Skin of body (tissue), 2 donors: Measurements from ENCODE around the gene GSE1. TPM values are rescaled to one million over a fixed set of nuclear protein-coding genes. Genes with fewer than 3 reads are reported as not detected.

Source experiments
- DNase-seq: peaks from one replicate; lab custom pipeline; 2025; lab: John Stamatoyannopoulos, UW
- total RNA-seq: library from RNA; depleted of rRNA; stranded (reverse); fragments of >200 nt; gene quantifications from one replicate; pipeline ENCODE4 v1.2.3, GENCODE V29; 2014

Gene GSE1
- total RNA-seq, 1 donor from 2014 or later = 57.6 TPM

DNA sequence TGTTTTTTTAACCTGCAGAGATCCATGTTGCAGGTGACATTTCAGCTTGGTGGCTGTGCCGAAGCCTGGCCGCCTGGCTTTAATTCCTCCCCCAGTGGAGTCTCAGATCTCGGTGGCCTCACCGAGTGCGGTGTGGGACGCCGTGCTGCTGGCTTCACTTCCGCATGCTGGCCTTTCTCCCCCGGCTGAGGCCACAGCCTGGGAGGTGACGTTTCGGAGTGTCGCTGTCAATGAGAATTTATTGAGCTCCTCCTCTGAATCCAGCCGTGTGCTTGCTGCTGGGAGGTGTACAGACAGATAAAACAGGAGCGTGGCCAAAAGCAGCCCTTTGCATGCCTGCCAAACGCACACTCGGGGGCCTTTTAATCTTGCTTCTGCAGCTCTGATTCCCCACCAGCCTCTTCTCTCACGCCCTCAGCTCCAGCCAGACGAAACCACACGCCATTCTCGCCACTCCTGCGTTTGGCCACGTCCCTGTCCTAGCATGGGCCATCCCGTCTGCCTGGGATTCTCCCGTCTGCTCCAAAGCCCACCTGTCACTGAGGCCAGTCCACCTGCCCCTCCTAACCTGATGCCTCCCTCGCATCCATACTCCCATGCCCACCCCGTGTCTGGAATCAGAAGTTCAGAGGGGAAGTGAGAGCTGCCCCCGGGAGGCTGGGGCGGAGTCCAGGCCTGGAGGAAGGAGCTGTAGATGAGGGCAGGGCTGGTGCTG is 3.6 kb downstream of the GSE1 start:
- no peak for DNase-seq

DNA sequence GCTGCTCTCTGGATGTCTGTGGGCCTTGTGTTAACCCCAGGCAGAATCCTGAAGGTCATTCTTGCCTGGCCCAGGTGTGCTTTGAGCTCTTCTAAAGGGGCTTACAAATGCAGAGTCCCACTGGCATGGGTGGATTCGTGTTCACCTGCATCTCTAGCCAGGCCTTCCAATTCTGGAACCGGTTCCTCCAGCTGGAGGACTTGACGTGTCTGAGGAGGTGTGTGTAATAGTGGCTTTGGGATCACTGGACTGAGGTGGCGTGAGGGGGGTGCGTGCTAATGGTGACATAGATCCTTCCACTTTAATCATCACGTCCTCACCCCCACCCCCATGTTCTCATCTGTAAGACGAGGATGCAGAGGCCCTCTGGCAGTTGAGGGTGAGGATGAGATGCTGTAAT is 4.8 kb downstream of the GSE1 start:
- no peak for DNase-seq

DNA sequence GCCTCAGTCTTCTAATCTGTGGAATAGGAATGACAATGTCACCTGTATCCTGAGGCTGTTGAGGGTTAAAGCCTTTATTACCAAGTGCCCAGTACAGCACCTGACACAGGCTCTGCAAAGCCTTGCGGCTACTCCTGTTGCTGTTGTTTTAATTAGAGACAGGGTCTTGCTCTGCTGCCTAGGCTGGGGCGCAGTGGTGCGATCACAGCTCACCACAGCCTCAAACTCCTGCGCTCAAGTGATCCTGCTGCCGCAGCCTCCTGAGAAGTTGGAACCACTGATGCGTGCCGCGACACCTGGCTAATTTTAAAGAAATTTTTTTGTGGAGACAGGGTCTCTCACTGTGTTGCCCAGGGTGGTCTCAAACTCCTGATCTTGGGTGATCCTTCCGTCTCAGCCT is 5.4 kb downstream of the GSE1 start:
- DNase-seq = no peak

DNA sequence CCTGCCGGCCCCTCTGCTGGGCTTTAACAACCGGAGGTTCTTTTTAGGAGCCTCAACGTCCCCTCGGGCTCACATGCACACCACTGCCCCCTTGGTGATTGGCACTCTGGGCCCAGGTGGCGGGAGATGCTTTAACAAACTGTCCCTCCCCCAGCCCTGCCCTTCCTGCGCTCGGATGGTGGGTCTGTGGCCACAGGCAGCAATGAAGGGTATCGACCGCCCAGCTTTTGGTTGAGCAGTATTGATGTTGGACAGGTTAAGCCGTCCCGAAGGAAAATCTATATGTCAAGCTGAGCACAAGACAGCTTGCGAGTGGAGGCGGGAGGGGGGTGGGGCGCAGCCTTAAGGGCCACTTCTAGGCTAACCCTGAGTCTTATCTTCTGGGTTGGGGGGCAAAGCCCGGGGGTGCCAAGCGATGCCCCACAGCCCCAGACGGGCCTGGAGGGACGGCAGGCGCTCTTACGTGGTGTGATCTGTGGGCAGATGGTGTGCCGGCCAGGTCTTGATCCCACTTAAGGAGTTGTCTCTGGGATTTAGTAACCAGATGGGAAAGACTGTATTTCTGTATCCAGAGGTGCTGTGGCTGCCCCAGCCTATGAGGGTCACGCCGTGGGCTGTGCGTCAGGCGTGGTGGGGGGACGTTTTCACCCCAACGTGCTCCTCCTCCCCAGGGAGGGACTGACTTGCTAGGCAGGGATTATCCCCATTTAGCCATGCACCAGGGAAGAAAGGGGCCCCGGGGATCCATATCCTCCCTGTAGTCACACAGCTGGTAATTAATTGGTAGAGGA is 6.2 kb downstream of the GSE1 start:
- DNase-seq = no peak

DNA sequence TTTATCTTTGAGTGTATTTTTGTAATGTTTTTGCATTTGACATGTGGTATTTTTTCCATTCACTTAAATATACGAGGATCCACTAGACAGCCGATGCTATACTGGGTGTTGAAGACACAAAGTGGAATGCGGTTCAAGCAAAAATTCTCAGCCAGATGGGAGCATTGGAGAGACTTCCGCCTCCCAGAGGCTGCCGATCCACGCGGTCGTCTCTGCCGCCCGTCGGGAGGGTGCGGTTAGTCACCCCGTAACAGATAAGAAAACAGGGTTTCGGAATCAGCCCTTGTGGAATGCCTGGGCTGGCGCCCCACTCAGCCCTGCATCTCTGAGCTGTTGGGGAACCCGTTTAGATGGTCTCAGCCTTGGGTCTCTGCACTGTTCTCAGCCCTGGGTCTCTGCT is 7.3 kb downstream of the GSE1 start:
- no peak for DNase-seq

DNA sequence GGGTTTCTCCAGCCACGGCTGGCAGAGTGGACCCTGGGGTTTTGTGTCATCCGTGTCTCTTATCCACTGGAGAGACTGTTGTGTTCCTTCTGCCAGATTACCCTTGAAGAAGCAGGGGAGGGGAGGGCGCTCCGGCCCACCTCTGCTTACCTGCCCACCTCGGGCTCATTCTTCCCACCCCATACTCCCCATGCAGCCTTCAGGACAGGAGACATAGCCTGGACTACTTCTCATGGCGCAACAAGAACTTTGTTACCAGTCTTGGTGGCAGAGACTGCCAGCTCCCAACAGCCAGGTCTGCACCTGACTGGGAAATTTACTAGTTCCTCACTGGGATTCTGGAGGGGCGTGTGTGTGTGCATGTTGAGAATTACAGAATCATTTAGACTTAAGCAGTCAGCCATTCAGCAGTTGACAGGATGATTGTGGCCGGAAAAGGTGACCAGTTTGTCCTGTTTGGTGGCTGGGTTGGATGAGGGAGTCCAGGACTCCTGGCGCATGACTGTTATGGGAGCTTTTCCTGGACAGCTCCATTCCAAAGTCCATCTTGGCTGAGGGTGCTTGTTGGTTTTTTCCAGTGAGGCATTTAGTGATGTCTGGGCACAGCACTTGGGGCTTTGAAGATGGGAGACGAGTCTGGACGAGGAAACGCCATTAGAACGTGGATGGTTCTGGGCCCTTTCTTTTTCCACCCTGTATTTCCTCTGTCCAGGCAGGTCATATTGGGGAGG is 8.7 kb downstream of the GSE1 start:
- no peak for DNase-seq

DNA sequence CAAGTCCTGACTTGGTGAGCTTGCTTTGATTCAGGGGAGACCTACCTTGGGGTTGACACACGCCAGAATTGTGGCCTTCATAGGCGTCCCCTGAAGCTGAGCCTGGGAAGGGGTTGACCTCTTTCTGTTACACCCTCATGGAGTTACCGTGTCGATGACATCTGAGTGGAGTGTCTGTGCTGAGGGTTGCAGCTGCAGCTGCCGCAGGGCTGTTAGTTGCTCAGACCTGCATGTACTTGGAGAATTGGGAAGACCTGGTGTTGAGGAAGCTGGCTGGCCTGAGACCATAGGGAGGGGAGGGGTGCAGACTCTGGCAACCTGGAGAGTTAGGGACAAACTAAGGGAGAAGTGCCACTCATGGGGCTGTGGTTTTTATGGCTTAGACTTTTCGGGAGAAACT is 9.6 kb downstream of the GSE1 start:
- DNase-seq = no peak

DNA sequence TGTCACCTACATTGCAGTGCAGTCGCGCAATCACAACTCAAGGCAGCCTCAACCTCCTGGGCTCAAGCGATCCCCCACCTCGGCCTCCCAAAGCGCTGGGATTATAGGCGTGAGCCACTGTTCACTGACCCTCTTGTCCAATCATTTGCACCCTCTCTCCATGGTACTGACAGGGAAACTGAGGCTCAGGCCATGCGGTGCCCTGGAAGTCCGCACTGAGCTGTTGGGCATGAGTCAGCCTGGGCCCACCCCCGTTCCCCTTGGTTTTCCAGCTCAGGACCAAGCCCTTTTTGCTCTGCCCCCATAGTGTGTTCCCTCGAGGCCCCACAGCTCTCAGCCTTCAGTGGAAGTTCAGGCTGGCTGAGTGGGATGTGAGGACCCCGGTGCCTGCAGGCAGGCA is 10.1 kb downstream of the GSE1 start:
- DNase-seq = no peak

DNA sequence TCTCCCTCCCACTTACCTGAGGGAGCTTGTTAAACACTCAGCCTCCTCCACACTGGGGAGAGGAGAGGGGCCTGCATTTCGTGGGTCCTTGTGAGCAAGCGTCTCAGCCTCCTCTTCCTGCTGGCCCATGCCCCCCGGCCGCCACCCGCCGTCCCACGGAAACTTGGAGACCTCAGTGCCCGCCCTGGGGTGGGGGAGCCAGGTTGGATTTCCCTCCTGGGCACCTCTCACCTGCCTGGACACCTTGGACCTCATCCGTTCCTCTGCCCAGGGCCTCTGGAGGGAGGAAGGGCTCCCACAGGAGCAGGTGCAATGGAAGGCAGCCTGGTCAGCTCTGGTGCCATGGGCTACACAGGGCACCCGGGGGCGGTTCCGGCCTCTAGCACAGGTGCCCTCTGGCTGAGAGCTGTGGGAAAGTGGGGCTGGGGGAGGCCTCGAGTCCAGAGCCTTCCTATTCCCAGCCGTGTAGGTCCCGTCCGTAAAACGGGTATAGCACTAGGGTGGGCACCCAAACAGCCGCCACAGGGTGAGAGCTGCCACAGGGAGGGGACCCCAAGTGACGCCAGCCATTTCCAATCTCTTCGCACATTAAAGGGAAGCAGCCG is 11.0 kb downstream of the GSE1 start:
- DNase-seq = no peak

DNA sequence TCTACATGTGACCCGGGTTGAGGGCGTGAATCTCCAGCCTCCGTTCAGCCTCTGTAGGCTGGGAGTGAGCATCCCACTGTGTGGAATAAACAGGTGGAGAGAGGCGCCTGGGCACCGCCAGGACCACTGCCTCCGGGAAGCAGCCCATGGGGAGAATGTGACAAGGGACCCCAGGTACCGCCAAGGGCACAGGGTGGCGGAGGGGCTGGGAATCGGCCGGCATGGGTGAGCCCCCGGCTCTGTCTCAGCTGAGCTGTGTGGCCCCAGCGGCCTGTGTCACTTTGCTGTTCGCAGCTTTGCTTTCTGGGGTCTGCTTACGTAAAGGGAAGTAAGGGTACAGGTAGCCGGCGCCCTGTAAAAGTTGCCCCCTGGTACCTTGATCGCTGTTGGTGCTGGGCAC is 11.5 kb downstream of the GSE1 start:
- DNase-seq = no peak

DNA sequence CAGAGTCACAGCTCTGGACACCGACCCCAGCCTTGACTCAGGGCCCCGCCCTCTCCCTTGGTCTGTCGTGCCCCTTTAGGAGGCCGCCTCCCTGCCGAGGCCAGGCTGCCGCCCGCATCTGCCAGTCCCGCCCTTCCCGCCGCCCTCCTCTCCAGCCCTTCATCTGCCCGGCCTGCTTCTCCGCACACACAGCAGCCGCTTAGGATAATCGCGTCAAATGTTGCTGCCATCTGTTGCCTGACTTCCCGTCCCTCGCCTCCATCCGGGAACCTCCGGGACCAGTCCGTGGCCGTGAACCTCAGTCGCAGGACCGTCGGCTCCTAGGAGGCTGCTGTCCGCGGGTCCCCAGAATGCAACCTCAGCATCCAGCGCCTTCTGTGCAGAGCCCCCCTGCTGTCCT is 11.9 kb downstream of the GSE1 start:
- DNase-seq = no peak

DNA sequence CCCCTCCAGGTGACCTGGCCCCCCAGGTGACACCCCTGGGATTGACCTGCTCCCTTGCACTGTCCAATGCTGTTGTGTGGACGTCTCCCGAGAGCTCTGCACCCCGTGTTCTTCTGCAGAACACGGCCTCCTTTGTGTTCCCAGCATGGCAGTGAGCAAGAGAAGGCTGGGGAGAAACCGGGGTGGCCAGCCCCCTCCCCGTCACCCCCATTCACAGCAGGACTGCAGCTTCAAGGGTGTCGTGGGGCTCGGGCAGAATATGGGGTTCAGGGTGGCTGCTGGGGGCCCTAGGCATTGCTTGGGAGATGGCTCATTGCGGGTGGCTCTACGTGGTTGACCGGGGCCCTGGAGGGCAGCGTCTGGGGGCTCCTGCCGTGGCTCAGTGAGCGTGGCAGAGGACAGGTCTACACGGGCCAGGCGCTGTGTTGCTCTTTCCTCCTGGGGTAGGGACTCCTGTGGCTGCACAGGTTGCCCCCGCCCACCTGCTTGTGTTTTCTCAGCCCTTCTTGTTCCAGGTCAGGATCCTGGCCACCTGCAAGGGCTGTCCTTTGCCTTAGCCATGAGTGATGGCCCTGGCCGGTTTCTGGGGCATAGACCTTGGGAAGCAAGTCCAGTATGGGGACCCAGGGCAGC is 12.5 kb downstream of the GSE1 start:
- DNase-seq = no peak

DNA sequence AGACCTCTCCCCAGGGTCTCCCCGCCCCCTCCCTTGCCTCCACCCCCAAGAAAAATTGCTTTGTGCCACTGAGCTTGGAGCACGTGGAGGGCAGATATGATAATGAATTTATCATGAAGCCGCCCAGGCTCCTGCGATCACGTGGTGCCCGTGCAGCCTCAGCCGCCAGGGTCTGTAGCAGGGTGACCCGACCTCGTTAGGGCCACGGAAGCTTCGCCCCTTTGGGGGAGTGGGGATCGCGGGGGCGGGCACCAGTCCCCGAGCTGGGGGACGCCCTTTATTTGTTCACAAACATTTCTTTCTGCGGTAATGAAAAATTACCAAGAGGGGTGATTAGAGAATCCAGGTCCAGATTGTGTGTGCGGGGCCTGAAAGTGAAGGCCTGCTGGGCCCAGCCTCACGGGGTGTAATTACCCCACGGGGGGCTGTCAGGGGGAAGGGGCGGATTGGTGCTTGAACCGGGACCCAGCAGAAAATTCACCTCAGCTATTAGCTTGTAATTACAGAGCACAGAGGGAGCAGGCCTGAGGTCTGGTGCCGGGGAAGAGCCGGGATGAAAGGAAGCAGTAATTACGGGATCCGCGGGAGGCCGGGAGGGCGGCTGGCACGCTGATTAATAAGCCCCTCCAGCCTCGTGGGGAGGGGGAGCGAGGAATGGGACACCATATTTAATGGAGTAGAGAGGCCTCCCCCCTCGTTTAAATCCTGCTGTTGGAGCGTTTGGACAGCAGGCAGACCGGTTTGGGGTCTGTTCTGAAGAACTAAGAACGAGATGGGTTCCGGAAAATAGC is 13.3 kb downstream of the GSE1 start:
- DNase-seq = peak; percentile 16

DNA sequence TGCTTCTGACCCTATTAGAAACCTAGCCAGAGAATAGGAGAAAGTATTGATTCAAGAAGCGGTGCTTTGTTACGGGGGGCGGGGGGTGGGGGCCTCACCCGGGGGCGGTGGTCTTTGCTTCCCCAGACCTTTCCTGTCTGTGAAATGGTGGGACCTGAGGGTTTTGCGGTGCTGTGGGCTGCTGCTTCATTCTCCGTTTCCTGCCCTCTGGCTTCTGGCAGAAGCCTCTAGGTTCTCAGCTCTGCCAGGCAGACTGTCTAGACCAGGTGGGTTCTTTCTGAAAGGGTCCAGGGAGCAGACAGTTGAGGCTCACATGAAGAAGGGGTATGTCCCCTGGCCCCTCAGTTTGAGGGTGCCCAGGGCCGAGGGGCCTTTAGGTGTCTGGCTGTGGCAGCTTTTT is 14.0 kb downstream of the GSE1 start:
- DNase-seq = no peak

DNA sequence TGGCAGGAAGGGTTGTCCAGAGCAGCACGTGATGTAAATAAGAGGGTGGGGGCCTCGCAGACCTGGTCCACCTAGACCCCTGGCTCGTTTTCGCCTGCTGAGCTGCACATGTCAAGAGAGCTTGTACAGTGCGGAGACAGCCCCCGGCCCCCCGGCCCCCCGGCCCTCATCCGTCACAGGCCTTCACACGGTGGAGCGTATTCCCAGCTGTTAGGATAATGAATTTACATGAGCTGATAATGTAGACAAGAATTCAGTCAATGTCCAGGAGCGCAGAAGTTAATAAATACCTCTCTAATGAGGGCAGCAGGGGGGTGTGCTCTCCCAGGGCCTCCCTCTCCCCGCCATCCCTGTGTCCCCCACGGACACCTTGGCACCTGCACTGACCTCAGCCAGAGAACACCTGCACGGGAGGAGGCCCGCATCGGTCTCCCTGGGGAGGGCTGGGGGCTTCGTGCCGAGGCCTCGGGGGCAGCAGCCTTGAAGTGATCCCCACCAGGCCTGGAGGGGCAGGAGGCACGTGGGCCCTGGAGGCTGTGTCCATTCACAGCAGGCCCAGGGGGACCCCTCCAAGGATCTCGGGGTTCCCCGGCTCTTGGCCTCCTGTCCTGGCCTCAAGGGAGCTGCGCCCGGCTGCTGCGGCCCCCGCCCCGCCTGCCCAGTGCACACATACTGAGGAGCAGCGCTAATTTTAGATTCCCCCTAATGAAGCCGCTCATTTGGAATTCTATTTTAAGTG is 14.6 kb downstream of the GSE1 start:
- DNase-seq = no peak

DNA sequence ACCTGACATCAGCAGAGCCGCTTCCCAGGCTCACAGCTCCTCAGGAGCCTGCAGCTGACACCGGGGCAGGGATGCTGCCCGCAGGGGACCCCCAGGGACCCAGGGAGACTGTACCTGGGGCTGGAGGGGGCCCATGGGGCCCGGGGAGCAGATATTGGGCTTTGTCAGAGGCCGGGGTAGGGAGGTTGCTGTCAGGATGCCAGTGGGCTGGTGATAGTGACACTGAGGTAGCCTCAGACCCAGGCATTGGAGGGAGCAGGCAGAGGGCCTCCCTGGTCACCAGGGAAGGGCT is 15.1 kb downstream of the GSE1 start:
- DNase-seq = no peak

DNA sequence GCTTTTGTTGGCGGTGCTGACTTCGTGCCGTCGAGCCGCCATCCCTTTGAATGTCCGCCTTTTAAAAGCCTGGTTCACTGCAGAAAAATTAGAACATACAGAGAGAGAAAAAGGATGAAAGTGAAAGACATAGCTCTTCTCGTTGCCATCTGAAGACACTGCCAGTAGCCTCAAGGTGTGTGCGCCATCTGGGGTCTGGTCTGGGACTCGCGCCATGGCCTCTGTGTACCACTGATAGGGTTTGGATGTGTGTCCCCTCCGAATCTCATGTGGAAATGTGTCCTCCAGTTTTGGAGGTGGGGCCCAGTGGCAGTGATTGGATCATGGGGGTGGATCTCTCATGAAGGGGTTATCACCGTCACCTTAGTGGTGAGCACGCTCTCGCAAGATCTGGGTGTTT is 15.5 kb downstream of the GSE1 start:
- DNase-seq = no peak

DNA sequence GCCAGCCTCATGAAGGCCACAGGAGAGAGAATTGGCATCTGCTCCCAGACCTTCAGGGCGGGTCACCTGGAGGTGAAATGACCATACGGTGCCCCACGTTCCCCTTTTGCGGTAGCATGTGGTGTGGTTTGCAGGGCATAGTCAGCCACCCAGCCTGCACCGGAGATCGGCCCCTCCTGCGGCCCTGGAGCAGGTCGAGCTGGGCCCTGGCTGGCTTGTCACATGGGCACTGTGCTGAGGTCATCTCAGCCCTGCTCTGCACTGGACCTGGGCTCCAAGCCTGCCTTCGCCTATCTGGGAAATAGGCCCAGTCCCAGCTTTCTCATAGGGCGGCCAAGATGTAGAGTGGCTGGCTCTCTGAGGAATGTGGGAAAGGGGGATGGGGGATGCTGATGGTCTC is 16.2 kb downstream of the GSE1 start:
- DNase-seq = no peak

DNA sequence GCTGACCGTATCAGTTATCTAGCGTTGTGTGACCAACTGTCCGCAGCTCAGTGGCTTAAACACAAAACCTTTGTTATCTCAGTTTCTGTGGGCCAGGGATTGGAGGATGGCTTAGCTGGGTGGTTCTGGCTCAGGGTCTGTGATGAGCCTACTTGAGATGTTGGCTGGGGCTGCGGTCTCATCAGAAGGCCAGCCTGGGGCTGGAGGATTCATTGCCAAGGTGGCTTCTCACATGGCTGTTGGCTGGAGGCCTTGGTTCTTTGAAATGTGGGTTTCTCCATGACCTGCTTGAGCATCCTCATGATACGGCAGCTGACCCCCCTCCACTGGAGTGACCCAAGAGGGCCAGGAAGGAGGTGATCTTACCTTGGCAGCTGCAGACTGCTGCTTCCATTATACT is 16.7 kb downstream of the GSE1 start:
- no peak for DNase-seq

DNA sequence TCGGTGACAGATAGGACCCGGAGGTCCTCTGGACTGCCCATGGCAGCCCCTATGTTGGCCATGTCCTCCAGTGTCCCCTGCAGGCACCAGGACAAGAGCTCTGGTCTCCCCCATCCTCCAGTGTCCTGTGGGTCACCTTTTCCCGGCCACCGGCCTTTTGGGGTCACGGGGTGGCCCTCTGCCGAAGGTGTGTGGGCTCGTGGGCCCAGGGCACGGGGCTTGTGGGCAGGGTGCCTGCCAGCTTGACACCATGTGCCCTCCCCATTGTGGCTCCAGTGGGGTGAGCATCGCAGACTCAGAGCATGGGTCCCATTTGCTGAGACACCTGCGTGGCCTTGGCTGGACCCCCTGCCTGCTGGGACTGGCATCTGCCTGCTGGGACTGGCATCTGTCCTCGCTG is 18.1 kb downstream of the GSE1 start:
- DNase-seq = no peak
